ENCODE data around the gene CPA4. TPM values are rescaled to one million over a fixed set of nuclear protein-coding genes. Genes with fewer than 3 reads are reported as not detected.
"Not testable (repeated sequence)": the region's sequence is repeated elsewhere in the genome, so short reads cannot be mapped to it uniquely, and the experiment has no call there.

Gene CPA4
- total and polyA plus RNA-seq, 5 experiments from 2014 or later, result not detected

GRCh38 chr7:130314305-130314704 lies 21.3 kb downstream of the CPA4 start:
- no peak overlapping the region for H3K27ac Mint-ChIP-seq
- H3K36me3 Mint-ChIP-seq, result no peaks in the 10 kb centered on the region
- POLR2A ChIA-PET, result no interaction called here
- ATAC-seq, result no peak
- H3K9me3 Mint-ChIP-seq, result no peaks in the 10 kb centered on the region
- H3K27me3 Mint-ChIP-seq, result no peaks in the 10 kb centered on the region
- no peak for DNase-seq
- H3K4me1 Mint-ChIP-seq, result peaks cover 0 to 4% (median 0%) of the 10 kb centered on the region in 4 donors
- no peak overlapping the region for H3K4me3 Mint-ChIP-seq

- no peak overlapping the region for H3K27ac Mint-ChIP-seq
- no peak for DNase-seq
Observed at GRCh38 chr7:130319541-130319940, 26.6 kb downstream of the CPA4 start.

GRCh38 chr7:130321542-130322229 lies 28.7 kb downstream of the CPA4 start:
- ATAC-seq, H3K27me3 Mint-ChIP-seq, DNase-seq, H3K36me3 Mint-ChIP-seq, H3K4me1 Mint-ChIP-seq, H3K9me3 Mint-ChIP-seq, POLR2A ChIA-PET, H3K4me3 Mint-ChIP-seq: not testable (repeated sequence)
- H3K27ac Mint-ChIP-seq, result peak overlapping the region in 1 of 10 donors; percentile 31

More at GRCh38 chr7:130319541-130319940, 26.6 kb downstream of the CPA4 start:
- no peaks in the 10 kb centered on the region for H3K27me3 Mint-ChIP-seq
- ATAC-seq, result no peak
- POLR2A ChIA-PET, result no interaction called here
- peaks cover 0 to 4% (median 0%) of the 10 kb centered on the region in 4 donors for H3K4me1 Mint-ChIP-seq
- peaks cover 0 to 2% (median 0%) of the 10 kb centered on the region in 9 donors for H3K9me3 Mint-ChIP-seq
- no peak overlapping the region for H3K4me3 Mint-ChIP-seq
- peaks cover 0 to 3% (median 0%) of the 10 kb centered on the region in 3 donors for H3K36me3 Mint-ChIP-seq

GRCh38 chr7:130322615-130323014 lies 29.7 kb downstream of the CPA4 start:
- ATAC-seq (no peak), DNase-seq (no peak)
- H3K4me1 Mint-ChIP-seq, result peaks cover 0 to 4% (median 0%) of the 10 kb centered on the region in 4 donors
- H3K4me3 Mint-ChIP-seq, result no peak overlapping the region
- peaks cover 0 to 3% (median 0%) of the 10 kb centered on the region in 3 donors for H3K36me3 Mint-ChIP-seq
- POLR2A ChIA-PET, result no interaction called here
- peak overlapping the region in 1 of 10 donors; percentile 37 for H3K27ac Mint-ChIP-seq
- no peaks in the 10 kb centered on the region for H3K27me3 Mint-ChIP-seq
- peaks cover 0 to 2% (median 0%) of the 10 kb centered on the region in 9 donors for H3K9me3 Mint-ChIP-seq

GRCh38 chr7:130324306-130324943 lies 31.5 kb downstream of the CPA4 start:
- POLR2A ChIA-PET, result no interaction called here
- H3K4me3 Mint-ChIP-seq, result no peak overlapping the region

GRCh38 chr7:130329681-130330080 lies 36.7 kb downstream of the CPA4 start:
- Mint-ChIP-seq H3K4me3 (no peak overlapping the region), H3K4me1 (peaks cover 0 to 3% (median 0%) of the 10 kb centered on the region in 4 donors), H3K36me3 (no peaks in the 10 kb centered on the region), H3K27ac (no peak overlapping the region), H3K27me3 (no peaks in the 10 kb centered on the region), H3K9me3 (no peaks in the 10 kb centered on the region)
- DNase-seq (no peak), ATAC-seq (no peak)
- POLR2A ChIA-PET, result no interaction called here

More at GRCh38 chr7:130324306-130324943, 31.5 kb downstream of the CPA4 start:
- H3K4me1 Mint-ChIP-seq, result no peaks in the 10 kb centered on the region
- no peaks in the 10 kb centered on the region for H3K27me3 Mint-ChIP-seq
- peaks cover 0 to 3% (median 0%) of the 10 kb centered on the region in 3 donors for H3K36me3 Mint-ChIP-seq
- peaks cover 0 to 2% (median 0%) of the 10 kb centered on the region in 9 donors for H3K9me3 Mint-ChIP-seq
- ATAC-seq, result no peak
- H3K27ac Mint-ChIP-seq, result peak overlapping the region in 1 of 10 donors; percentile 63
- no peak for DNase-seq

- Mint-ChIP-seq H3K36me3 (no peaks in the 10 kb centered on the region), H3K4me3 (no peak overlapping the region), H3K4me1 (peaks cover 0 to 3% (median 0%) of the 10 kb centered on the region in 4 donors), H3K27me3 (no peaks in the 10 kb centered on the region), H3K9me3 (no peaks in the 10 kb centered on the region), H3K27ac (no peak overlapping the region)
- ATAC-seq, result no peak
- DNase-seq, result no peak
- POLR2A ChIA-PET, result no interaction called here
Observed at GRCh38 chr7:130332259-130333053, 39.5 kb downstream of the CPA4 start.

GRCh38 chr7:130333832-130334231 lies 40.9 kb downstream of the CPA4 start:
- ATAC-seq, result no peak
- peaks cover 0 to 3% (median 0%) of the 10 kb centered on the region in 4 donors for H3K4me1 Mint-ChIP-seq
- no peaks in the 10 kb centered on the region for H3K36me3 Mint-ChIP-seq
- no peaks in the 10 kb centered on the region for H3K27me3 Mint-ChIP-seq
- H3K27ac Mint-ChIP-seq, result peak overlapping the region in 2 of 10 donors; percentile 0 to 24
- DNase-seq, result no peak
- POLR2A ChIA-PET, result interaction anchor here (0.7 kb wide), 1 partner anchor 99 kb away, joined by 4 read pairs; no protein-coding TSS in a partner anchor
- no peak overlapping the region for H3K4me3 Mint-ChIP-seq
- no peaks in the 10 kb centered on the region for H3K9me3 Mint-ChIP-seq

- H3K27me3 Mint-ChIP-seq, result no peaks in the 10 kb centered on the region
- H3K4me3 Mint-ChIP-seq, result no peak overlapping the region
- no peak for ATAC-seq
- H3K27ac Mint-ChIP-seq, result peak overlapping the region in 2 of 10 donors; percentile 0 to 24
- H3K36me3 Mint-ChIP-seq, result no peaks in the 10 kb centered on the region
- no peaks in the 10 kb centered on the region for H3K9me3 Mint-ChIP-seq
- POLR2A ChIA-PET, result interaction anchor here (0.7 kb wide), 1 partner anchor 98 kb away, joined by 4 read pairs; no protein-coding TSS in a partner anchor
- peaks cover 0 to 3% (median 0%) of the 10 kb centered on the region in 4 donors for H3K4me1 Mint-ChIP-seq
- DNase-seq, result no peak
Observed at GRCh38 chr7:130334274-130334673, 41.3 kb downstream of the CPA4 start.

- Mint-ChIP-seq H3K36me3 (no peaks in the 10 kb centered on the region), H3K27me3 (no peaks in the 10 kb centered on the region), H3K9me3 (peaks cover 0 to 4% (median 0%) of the 10 kb centered on the region in 9 donors), H3K4me1 (no peaks in the 10 kb centered on the region), H3K27ac (peak overlapping the region in 3 of 10 donors; percentile 21 to 50 (median 40)), H3K4me3 (no peak overlapping the region)
- POLR2A ChIA-PET, result interaction anchor here (0.7 kb wide), 1 partner anchor 8 kb away, joined by 4 read pairs; no protein-coding TSS in a partner anchor
- ATAC-seq, result no peak
- no peak for DNase-seq
Observed at GRCh38 chr7:130337410-130337971, 44.5 kb downstream of the CPA4 start.

- POLR2A ChIA-PET, result no interaction called here
- ATAC-seq, result no peak
Observed at GRCh38 chr7:130338233-130338632, 45.3 kb downstream of the CPA4 start.

GRCh38 chr7:130341882-130342281 lies 48.9 kb downstream of the CPA4 start:
- no peaks in the 10 kb centered on the region for H3K27me3 Mint-ChIP-seq

More at GRCh38 chr7:130338233-130338632, 45.3 kb downstream of the CPA4 start:
- no peak overlapping the region for H3K27ac Mint-ChIP-seq
- DNase-seq, result no peak
- H3K9me3 Mint-ChIP-seq, result peaks cover 0 to 4% (median 0%) of the 10 kb centered on the region in 9 donors
- no peaks in the 10 kb centered on the region for H3K4me1 Mint-ChIP-seq
- no peaks in the 10 kb centered on the region for H3K27me3 Mint-ChIP-seq
- no peak overlapping the region for H3K4me3 Mint-ChIP-seq
- no peaks in the 10 kb centered on the region for H3K36me3 Mint-ChIP-seq

More at GRCh38 chr7:130341882-130342281, 48.9 kb downstream of the CPA4 start:
- Mint-ChIP-seq H3K27ac (no peak overlapping the region), H3K4me3 (no peak overlapping the region), H3K9me3 (peaks cover 0 to 4% (median 0%) of the 10 kb centered on the region in 9 donors), H3K36me3 (no peaks in the 10 kb centered on the region), H3K4me1 (no peaks in the 10 kb centered on the region)
- DNase-seq (no peak), ATAC-seq (no peak)
- POLR2A ChIA-PET, result interaction anchor here (0.6 kb wide), 1 partner anchor 883 kb away, joined by 3 read pairs; no protein-coding TSS in a partner anchor
